ENCODE measurements around the gene LIPG.

Gene LIPG

DNA sequence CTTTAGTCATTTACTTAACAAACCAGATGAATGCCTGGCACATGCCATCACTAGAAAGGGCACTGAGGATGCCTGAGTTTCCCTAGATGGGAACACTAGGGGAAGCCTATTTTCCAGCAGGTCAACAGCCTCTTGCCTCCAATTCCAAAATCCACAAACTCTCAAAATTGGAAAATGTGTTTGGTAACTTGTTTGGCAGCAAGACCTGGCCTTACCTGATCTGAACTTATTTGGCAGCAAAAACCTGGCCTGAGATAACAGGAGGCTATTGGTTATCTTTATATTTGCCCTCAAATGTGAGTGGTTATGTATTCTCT, 2.6 kb downstream of the LIPG start:
- CTCF ChIA-PET: no interaction called here
- TF ChIP-seq, protein P1, sequence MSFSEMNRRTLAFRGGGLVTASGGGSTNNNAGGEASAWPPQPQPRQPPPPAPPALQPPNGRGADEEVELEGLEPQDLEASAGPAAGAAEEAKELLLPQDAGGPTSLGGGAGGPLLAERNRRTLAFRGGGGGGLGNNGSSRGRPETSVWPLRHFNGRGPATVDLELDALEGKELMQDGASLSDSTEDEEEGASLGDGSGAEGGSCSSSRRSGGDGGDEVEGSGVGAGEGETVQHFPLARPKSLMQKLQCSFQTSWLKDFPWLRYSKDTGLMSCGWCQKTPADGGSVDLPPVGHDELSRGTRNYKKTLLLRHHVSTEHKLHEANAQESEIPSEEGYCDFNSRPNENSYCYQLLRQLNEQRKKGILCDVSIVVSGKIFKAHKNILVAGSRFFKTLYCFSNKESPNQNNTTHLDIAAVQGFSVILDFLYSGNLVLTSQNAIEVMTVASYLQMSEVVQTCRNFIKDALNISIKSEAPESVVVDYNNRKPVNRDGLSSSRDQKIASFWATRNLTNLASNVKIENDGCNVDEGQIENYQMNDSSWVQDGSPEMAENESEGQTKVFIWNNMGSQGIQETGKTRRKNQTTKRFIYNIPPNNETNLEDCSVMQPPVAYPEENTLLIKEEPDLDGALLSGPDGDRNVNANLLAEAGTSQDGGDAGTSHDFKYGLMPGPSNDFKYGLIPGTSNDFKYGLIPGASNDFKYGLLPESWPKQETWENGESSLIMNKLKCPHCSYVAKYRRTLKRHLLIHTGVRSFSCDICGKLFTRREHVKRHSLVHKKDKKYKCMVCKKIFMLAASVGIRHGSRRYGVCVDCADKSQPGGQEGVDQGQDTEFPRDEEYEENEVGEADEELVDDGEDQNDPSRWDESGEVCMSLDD (tag by site-specific recombination; IDR thresholded peaks at IDR 0.05): no peak
- TF ChIP-seq ZNF658 (tag by site-specific recombination; IDR thresholded peaks at IDR 0.05): no peak
- no peak for TF ChIP-seq TCF7L2 (IDR thresholded peaks at IDR 0.05; ENCODE audit: borderline replicate concordance, low read depth, low read length)
- Histone ChIP-seq H3K4me1 (ENCODE audit: control insufficient read depth, insufficient read depth, low read length) (peaks cover 9% of the 10 kb centered on the region; the same call in 1 of the 2 replicates), H3K4me3 (ENCODE audit: low read depth, low read length) (no peak overlapping the region), H3K27ac (ENCODE audit: extremely low read depth, low read depth, low read length) (no peak overlapping the region), H3K9me3 (ENCODE audit: control insufficient read depth, insufficient read depth, low read depth, low read length) (no peaks in the 10 kb centered on the region), H3K36me3 (ENCODE audit: control insufficient read depth in 2 of 2, insufficient read depth in 1 of 2, low read length in 2 of 2) (no peaks in the 10 kb centered on the region)
- POLR2A ChIA-PET: no interaction called here

DNA sequence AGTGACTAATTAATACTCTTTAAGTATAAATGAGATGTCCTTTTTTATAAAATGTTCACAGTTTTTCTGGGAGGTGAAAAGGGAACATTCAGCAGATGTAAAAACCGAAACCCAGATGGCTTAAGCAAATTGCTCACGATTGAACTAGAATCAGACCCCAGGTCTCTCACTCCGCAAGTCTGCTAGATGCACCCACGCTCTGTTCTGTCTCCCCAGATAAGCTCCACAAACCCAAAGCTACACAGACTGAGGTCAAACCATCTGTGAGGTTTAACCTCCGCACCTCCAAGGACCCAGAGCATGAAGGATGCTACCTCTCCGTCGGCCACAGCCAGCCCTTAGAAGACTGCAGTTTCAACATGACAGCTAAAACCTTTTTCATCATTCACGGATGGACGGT, 3.2 kb downstream of the LIPG start:
- POLR2A ChIA-PET: no interaction called here
- Histone ChIP-seq H3K36me3 (ENCODE audit: control insufficient read depth in 2 of 2, insufficient read depth in 1 of 2, low read length in 2 of 2) (no peaks in the 10 kb centered on the region), H3K4me1 (ENCODE audit: control insufficient read depth, insufficient read depth, low read length) (peaks cover 9% of the 10 kb centered on the region; the same call in 1 of the 2 replicates), H3K9me3 (ENCODE audit: control insufficient read depth, insufficient read depth, low read depth, low read length) (no peaks in the 10 kb centered on the region), H3K27ac (ENCODE audit: extremely low read depth, low read depth, low read length) (no peak overlapping the region), H3K4me3 (ENCODE audit: low read depth, low read length) (no peak overlapping the region)
- CTCF ChIA-PET: interaction anchor here (1.3 kb wide), 2 partner anchors 202 to 293 kb away, joined by 4 read pairs; no protein-coding TSS in a partner anchor
- no peak for TF ChIP-seq ZNF791 (tag by site-specific recombination; IDR thresholded peaks at IDR 0.05)
- TF ChIP-seq MYNN (tag by site-specific recombination; IDR thresholded peaks at IDR 0.05; ENCODE audit: borderline replicate concordance): no peak
- no peak for TF ChIP-seq IKZF3 (tag by site-specific recombination; IDR thresholded peaks at IDR 0.05)
- TF ChIP-seq ZNF311 (tag by site-specific recombination; IDR thresholded peaks at IDR 0.05; ENCODE audit: borderline replicate concordance): no peak
- no peak for TF ChIP-seq ZNF16 (tag by site-specific recombination; IDR thresholded peaks at IDR 0.05; ENCODE audit: low read depth)
- TF ChIP-seq, protein P2, sequence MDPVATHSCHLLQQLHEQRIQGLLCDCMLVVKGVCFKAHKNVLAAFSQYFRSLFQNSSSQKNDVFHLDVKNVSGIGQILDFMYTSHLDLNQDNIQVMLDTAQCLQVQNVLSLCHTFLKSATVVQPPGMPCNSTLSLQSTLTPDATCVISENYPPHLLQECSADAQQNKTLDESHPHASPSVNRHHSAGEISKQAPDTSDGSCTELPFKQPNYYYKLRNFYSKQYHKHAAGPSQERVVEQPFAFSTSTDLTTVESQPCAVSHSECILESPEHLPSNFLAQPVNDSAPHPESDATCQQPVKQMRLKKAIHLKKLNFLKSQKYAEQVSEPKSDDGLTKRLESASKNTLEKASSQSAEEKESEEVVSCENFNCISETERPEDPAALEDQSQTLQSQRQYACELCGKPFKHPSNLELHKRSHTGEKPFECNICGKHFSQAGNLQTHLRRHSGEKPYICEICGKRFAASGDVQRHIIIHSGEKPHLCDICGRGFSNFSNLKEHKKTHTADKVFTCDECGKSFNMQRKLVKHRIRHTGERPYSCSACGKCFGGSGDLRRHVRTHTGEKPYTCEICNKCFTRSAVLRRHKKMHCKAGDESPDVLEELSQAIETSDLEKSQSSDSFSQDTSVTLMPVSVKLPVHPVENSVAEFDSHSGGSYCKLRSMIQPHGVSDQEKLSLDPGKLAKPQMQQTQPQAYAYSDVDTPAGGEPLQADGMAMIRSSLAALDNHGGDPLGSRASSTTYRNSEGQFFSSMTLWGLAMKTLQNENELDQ (tag by site-specific recombination; IDR thresholded peaks at IDR 0.05; ENCODE audit: low read depth): no peak
- TF ChIP-seq ZNF707 (tag by site-specific recombination; IDR thresholded peaks at IDR 0.05): no peak
- no peak for TF ChIP-seq SP7 (tag by site-specific recombination; IDR thresholded peaks at IDR 0.05)
- no peak for TF ChIP-seq ZNF548 (tag by site-specific recombination; IDR thresholded peaks at IDR 0.05)
- TF ChIP-seq, protein P3, sequence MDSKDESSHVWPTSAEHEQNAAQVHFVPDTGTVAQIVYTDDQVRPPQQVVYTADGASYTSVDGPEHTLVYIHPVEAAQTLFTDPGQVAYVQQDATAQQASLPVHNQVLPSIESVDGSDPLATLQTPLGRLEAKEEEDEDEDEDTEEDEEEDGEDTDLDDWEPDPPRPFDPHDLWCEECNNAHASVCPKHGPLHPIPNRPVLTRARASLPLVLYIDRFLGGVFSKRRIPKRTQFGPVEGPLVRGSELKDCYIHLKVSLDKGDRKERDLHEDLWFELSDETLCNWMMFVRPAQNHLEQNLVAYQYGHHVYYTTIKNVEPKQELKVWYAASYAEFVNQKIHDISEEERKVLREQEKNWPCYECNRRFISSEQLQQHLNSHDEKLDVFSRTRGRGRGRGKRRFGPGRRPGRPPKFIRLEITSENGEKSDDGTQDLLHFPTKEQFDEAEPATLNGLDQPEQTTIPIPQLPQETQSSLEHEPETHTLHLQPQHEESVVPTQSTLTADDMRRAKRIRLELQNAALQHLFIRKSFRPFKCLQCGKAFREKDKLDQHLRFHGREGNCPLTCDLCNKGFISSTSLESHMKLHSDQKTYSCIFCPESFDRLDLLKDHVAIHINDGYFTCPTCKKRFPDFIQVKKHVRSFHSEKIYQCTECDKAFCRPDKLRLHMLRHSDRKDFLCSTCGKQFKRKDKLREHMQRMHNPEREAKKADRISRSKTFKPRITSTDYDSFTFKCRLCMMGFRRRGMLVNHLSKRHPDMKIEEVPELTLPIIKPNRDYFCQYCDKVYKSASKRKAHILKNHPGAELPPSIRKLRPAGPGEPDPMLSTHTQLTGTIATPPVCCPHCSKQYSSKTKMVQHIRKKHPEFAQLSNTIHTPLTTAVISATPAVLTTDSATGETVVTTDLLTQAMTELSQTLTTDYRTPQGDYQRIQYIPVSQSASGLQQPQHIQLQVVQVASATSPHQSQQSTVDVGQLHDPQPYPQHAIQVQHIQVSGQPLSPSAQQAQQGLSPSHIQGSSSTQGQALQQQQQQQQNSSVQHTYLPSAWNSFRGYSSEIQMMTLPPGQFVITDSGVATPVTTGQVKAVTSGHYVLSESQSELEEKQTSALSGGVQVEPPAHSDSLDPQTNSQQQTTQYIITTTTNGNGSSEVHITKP (tag by site-specific recombination; IDR thresholded peaks at IDR 0.05): no peak
- TF ChIP-seq ZNF473 (tag by site-specific recombination; IDR thresholded peaks at IDR 0.05): no peak
- TF ChIP-seq, protein P4, sequence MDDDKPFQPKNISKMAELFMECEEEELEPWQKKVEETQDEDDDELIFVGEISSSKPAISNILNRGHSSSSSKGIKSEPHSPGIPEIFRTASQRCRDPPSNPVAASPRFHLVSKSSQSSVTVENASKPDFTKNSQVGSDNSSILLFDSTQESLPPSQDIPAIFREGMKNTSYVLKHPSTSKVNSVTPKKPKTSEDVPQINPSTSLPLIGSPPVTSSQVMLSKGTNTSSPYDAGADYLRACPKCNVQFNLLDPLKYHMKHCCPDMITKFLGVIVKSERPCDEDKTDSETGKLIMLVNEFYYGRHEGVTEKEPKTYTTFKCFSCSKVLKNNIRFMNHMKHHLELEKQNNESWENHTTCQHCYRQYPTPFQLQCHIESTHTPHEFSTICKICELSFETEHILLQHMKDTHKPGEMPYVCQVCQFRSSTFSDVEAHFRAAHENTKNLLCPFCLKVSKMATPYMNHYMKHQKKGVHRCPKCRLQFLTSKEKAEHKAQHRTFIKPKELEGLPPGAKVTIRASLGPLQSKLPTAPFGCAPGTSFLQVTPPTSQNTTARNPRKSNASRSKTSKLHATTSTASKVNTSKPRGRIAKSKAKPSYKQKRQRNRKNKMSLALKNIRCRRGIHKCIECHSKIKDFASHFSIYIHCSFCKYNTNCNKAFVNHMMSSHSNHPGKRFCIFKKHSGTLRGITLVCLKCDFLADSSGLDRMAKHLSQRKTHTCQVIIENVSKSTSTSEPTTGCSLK (tag by site-specific recombination; IDR thresholded peaks at IDR 0.05): no peak
- TF ChIP-seq WT1 (tag by site-specific recombination; IDR thresholded peaks at IDR 0.05): no peak
- no peak for TF ChIP-seq ZNF132 (tag by site-specific recombination; IDR thresholded peaks at IDR 0.05; ENCODE audit: borderline replicate concordance)
- no peak for TF ChIP-seq ZNF777 (tag by site-specific recombination; IDR thresholded peaks at IDR 0.05; ENCODE audit: borderline replicate concordance)
- no peak for TF ChIP-seq HOXC10 (CRISPR knock-in tag; IDR thresholded peaks at IDR 0.05)
- TF ChIP-seq HOXD13 (CRISPR knock-in tag; IDR thresholded peaks at IDR 0.05; ENCODE audit: borderline replicate concordance): no peak
